HG03432 (cell line): ENCODE measurements around the gene LAD1.

Experiments
- ATAC-seq: cut with Tn5 transposase; IDR thresholded peaks from one replicate; pipeline ENCODE4 v1.9.1; 2021; ENCODE audit warnings: mild to moderate bottlenecking, moderate library complexity; ENCODE audit not compliant: unreplicated experiment

The LAD1 gene

DNA sequence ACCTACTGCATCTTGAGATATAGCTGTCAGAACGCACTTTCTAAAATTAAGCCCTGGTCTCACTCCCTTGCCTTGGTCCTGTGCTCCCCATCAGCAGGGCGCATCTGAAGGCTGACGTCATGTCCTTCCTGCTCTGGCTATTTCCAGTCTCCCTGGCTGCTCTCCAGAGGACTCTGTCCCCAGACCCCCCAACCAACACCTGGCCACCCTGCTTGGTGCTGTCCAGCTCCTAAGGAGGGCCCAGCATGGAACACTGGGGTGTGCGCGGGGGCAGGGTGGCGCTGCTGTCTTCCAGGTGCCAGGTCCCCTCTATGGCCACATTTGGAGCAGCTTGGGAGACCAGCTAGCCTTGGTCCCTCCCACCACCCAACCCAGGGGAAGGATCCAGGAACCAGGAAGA is 29.9 kb downstream of the LAD1 start:
- ATAC-seq = no peak

DNA sequence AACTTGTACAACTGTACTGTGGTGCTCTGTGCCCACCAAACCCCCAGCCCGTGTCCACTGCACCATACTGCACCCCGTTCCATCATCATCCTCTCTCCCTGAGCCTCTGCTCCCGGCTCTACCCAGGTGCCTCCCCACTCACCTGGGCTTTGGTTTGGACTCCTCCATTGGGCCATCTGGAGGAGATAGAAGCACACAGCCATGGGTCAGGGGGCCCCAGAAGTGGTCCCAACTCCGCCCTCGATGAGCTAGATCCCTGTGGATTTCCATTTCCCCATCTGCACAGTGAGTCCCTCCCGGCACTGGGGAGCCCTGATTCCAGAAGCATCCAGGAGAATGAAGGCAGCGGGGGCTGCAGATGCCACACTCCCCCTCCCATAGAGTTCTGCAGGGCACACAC is 32.4 kb downstream of the LAD1 start:
- no peak for ATAC-seq

DNA sequence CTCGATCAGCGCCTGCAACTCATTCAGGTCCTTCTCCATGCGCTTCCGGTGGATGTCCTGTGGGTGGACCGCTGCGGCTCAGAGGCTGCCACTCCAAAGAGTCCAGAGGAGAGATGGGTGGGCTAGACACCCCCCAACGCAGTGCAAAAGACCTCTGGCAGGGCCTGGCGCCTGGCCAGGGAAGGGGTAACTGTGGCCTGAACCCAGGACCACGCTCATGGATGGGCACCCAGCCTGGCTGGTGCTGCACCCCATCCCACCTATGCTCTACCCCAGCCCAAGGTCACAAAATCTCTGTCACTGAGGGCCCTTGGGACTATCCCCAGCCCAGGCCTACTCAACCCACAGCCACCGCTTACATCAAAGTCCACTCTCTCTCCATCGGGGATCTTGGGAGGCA is 33.9 kb downstream of the LAD1 start:
- ATAC-seq = no peak

DNA sequence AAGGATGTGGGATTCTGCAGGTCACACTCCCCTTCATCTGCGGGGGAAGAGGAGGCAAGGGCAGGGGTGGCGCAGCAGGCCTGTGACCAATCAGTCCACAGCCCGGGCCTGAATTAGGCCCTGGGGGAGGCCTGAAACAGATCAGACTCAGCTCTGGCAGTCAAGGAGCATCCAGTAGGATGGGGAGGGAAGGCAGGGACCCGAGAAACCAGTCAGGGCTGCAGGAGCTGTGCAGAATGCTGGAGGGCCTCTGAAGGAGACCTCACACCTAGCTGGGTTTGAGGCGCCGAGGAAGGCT is 34.4 kb downstream of the LAD1 start:
- no peak for ATAC-seq

DNA sequence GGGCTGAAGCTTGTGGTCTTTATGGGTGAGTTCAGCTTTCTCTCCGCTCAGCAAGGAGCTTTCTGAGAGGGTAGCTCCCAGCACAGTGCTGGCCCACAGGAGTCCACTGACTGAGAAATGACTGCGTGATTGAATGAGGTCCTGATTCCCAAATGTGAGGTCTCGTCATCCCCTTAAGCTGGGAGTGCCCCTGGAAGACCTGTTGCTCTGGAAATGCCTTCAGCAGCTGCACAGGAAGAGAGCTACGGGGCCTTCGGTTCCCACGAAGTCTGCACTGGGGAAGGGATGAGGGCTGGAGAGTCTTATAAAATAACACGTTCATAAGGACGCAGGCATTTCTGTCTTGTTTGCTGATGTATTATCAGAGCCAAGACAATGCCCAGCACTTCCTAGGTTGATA is 35.7 kb downstream of the LAD1 start:
- no peak for ATAC-seq

DNA sequence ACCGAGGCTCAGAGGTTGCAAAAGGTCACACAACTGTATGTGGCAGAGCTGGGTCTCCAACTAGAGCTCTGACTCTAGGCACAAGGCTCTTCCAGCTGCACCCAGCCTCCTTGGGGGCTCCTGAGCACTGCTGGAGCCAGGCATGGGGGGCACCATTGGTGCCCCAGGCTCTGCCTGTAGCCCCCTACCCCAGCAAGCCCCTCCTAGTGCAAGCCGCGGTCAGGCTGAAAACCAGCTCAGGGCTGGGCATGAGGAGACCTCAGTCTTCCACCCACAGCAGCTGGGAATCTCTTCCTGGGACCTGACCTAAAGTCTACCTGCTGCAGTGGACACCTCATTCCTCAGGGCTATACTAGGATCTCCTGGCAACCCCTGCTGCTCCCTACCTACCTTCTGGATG is 36.2 kb downstream of the LAD1 start:
- ATAC-seq = no peak

DNA sequence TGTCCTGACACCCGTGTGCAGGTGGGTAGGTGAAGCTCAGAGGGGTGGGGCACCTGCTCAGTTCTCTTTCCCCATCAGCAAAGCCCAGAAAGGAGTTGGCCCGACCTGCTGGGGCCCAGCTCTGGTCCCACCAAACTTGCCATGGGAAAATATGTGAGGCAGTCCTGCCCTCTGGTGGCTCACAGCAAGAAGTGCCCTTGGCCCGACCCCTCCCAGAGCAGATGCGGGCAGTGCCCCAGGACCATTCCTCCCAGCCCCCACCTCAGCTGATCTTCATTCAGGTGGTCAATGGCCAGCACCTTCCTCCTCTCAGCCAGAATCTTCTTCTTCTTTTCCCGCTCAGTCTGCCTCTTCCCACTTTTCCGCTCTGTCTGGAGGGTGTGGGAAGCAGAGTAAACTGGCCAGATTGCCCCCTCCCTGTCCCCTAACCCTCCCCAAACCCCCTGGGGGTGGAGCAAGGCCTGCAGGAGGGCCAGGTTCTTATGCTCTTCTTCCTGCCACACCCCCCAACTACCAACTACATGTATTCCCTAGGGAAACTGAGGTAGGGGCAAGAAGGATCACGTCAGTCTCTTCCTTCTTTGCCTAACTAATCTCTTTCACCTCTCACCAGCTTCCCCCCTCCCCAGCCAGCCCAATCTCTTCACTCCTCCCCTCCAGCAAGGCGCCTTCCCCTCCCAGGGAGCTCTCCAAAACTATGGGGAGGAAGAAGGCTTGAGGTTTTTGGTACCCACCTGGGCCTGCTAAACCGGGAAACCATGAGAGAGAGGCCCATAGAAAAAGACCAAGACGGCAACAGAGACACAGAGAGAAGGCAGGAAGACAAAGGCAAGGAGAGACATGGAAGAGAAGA is 37.2 kb downstream of the LAD1 start:
- no peak for ATAC-seq

DNA sequence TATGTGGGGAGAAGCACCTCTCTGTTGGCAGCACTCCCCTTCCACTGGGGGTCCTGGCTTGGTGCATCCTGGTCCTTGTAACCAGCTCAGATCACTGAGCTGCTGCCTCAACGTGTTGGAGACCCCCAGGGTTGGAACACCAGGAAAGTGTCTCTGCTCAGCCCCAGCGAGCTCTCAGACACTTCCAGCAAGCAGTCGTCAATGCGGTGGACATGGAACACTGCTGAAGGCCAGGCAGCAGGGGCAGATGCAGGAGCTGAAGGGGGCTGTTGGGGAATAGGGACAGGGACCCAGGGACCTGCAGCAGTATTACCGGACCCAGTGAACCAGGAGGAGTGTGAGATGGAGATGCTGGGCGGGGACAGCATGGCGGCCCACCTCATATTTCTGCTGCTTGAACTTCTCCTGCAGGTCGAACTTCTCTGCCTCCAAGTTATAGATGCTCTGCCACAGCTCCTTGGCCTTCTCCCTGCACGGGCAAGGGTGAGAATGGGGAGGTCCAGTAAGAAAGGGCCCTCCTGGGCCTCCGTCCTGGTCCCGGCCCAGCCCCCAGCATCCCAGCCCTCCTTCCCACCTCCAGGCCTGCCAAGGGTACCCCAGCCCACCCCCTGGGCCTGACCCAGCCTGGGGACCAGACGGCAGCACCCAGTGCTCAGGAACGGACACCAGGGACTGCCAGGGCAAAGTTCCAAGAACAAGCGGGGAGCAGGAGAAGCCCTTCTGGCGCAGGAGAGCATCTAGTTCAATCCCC is 38.0 kb downstream of the LAD1 start:
- ATAC-seq = no peak

DNA sequence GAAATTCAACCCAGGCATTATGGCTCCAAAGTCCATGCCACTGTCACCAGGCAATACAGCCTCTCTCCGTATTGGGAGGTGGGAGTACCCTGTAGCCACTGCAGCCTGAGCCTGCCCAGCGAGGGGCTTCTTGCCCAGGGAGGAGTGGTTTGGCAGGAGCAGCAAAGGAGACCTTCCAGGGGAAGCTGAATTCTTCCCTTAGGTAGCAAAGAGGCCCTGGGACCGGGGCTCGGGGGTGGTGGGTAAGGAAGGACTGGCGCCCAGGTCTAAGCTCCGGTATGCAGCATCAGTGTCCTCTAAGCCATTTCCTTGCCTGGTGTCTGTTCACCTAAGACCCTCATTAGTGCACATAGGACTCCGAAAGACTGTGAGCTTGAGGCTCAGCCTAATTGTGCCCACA is 38.6 kb downstream of the LAD1 start:
- no peak for ATAC-seq

DNA sequence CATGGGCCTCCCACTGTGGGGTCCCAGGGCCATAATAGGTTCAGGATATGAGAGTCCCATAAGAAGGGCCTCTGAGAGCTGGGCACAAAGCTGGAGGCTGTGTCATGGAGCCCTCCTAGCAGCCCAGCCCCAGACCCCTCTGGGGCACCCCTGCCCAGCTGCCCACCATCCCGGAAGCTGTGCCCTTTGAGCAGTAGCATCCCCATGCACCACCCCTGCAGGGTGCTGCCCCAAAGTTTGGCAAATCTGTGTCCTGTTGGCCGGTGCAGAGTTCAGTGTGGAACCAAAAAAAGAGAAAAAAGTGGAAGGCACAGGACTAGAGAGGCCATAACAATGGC is 39.3 kb downstream of the LAD1 start:
- ATAC-seq = no peak

DNA sequence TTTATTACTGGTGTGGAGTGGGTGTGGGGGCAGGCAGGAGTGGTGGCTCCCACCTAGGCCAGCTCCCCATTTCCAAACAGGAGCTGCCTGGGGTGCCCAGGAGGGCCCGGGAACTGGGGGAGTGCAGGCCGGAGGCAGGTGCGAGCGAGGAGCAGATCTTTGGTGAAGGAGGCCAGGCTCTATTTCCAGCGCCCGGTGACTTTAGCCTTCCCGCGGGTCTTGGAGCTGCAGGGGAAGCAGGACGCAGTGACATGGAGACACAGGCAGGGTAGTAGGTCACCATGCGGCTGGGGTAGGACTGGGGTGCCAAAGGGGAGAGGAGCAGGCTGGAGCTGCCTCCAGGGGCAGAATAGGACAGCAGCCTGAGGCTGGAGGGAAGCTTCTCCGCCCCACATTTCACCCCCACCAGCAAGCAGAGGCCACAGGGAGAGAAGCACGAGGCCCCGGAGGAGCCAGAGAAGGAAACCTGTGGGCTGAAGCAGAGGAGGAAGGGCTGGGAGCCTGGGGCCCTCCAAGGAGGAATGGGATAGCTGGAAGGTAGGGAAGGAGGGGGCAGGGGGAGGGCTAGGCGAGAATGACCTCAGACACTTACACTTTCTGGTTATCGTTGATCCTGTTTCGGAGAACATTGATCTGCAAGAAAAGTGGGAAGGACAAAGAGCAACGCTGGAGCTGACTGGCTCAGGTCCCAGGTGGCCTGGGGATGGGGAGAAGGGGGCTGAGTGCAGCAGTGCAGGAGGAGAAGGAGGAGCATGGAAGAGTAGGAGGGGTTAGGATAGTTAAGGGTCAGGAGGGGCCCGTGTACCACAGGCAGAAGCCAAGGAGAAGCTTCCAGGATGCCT is 39.9 kb downstream of the LAD1 start:
- ATAC-seq = no peak

DNA sequence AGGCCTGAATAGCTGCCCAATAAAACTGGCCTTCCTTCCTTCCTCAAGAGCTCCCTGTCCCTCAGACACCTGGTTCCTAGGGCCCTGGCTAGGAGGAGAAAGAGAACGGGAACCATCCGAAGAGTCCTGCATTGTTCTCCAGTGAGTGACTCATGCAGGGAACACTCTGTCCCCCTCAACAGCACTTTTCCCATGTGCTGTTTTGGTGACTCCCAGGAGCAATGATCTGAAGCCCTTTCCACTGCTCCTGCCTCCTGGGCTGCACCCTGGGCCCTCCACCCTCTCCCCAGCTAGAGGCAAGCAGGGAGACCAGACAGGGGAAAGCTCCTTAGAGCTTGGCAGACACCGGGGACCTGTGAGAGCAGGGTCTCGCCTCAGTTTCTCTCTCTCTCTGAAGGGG is 40.5 kb downstream of the LAD1 start:
- ATAC-seq = no peak

DNA sequence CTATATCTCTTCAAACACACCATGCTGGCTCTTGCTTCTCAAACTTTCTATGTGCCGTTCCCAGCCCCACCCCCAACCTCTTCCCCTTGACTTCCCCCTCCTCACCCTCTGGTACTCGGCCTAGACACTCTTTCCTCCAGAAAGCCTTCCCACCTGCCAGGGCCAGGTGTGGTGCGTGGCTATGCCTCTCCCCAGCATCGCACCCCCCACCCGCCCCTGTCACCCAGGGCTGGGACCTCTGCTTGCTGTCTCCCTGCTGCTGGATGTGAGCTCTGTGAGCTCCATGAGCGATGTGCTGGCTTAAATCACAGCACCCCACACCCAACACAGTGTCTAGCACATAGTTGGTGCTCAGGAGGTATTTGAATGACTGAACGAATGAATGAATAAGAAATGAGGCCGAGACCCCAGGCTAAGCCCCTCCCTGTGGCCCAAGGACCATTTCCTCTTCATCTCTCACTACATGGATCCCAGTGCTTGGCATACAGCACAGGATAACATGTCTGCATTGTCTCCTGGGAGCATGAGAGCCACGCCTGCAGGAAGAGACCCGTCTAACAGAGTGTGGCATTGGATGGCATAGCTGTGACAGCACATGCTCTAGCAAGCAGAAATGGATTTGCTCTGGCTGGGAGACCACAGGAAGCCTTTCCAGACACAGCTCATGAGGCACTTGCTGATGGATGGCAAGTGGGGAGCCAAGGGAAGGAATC is 41.3 kb downstream of the LAD1 start:
- no peak for ATAC-seq

DNA sequence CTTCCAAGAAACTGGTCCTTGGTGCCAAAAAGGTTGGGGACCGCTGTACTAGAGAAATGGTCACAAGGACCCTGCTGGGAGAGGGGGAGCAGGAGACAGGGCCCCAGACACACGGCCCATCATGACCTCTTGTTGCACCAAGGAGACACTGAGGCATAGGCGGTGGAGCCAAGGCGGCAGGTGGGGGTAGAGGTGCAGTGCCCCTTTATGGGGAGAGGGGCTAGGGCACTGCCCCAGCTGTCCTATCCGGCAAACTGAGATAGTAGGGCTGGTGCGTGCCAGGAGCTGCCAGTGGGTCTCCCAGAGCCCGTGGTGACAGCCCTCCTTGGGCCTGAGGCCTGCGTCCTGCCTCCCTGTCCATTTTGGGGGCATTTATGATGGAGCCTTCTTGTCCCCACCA is 41.9 kb downstream of the LAD1 start:
- ATAC-seq = no peak

DNA sequence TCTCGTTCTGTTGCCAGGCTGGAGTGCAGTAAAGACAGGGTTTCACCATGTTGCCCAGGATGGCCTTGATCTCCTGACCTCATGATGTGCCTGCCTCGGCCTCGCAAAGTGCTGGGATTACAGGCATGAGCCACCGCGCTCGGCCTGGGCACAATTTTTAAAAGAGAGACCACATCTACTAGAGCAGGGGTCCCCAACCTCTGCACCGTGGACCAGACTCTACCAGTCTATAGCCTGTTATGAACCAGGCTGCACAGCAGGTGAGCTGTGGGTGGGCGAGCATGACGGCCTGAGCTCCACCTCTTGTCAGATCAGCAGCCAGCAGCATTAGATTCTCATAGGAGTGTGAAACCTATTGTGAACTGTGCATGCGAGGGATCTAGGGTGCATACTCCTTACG is 42.4 kb downstream of the LAD1 start:
- ATAC-seq = no peak

DNA sequence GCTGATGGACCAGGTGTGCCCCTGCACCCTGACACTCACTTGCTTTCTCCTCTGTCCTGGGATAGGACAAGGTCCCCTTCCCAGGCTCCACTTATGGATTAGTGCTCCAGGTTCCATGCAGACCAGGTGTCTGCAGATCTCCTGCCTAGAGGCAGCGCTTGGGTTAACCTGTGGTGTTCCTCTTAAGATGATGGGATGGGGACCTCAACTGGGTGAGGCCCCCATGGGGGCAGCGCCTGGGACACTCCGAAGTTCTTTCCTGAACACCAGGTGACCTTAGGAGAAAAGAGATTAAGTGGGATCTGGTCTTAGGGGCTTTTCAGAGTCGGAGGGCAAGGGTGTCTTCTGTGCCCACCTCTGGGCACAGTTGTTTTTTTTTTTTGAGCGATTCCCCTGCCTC is 42.9 kb downstream of the LAD1 start:
- no peak for ATAC-seq

DNA sequence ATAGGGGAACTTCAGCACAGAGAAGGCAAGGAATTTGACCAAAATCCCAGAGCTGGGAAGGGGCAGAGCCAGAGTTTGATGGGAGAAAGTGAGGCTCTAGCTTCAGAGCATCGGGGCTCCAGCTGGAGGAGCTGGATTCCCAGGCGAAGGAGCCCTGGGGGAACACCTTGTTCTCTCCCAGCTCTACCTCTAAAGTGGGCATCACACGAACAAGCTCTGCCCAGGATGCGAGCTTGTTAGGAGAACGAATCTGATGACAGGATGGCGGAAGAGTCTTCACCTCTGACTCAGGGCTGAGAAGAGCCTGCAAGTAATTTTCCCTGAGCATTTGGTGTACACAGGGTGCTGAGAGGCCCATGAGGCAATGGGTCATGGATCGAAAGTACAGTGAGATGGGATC is 43.7 kb downstream of the LAD1 start:
- ATAC-seq = no peak

DNA sequence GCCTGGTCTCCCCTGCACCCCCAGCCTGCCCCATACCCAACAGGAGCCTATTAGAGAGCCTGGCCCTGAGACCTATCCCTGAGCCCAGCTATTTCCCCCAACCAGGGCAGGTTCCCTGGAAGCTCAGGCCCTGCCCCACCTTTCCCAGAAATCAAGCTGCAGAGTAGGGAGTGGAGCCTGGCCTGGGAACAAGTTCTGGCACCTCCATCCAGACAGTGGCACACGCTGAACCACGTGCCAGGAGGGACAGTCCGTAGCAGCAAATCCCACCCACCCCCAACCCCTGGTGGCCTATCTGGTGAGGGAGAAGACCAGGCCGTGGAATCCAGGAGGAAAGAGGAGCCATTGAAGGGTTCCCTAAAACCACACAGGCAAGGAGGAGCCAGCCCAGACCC is 44.2 kb downstream of the LAD1 start:
- no peak for ATAC-seq

DNA sequence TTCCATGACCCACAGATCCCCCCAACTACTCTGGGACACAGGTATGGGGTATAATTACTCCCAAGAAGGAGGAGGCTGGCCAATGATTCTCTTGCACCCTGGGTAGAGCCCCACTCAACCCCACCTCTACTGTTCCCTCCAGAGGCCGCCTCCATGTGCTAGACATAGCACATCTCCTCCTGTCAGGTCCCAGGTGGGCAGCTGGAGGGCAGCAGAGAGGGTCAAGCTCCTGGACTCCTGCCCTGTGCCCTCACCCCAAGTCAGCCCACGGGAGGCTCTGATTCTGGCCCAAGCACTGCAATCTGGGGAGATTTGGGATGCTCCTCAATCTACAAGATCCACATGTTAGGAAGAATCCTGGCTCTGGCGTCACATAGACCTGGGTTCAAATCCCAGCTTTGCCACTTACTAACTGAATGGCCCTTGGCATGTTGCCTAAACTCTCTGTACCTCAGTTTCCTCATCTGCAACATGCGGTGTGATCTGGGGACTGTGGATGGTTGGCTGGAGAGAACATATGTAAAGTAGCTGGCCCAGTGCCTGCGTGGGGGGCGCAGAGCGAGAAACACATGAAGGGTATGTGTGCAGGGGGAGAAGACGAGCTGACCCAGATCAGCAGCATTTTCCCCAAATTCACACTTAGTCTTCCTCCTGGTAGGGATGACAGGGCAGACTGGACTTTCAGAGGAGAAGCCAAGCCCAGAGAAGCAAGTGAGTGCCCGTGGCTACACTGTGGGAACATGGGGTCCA is 44.8 kb downstream of the LAD1 start:
- no peak for ATAC-seq

DNA sequence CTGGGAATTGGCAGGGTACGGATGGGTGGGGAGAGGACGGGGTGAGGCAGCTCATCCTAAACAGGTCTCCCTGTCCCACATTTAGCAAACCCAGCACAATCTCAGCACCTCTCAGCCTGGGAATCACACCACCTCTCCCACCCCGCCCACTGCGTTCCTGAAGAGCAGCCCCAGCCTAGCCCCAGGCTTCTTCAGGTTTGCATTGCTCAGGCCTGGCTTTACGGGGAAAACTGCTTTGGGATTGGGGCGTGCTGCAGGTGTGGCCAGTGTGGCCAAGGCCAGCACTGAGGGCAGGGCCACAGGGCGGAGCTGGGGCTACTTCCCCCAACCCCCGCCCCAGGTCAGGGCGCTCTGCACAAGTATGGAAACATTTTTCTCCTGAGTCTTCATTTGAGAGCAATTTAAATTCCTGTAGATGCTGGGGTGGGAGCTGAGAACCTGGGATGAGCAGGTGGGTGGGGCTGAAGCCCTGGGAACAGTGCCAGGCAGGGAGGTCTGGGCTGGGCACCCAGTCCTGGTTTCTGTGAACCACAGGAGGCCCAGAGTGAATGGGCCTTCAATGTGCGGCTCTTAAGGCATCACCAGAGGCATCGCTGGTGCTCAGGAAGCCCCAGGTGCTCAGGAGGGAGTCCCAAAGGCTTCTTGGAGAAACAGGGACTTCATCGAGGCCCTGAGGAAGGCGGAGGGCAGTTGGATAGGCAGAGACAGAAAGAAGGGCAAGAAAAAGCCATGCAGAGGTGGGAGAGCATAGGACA is 45.8 kb downstream of the LAD1 start:
- ATAC-seq = no peak
